GM12878 (cell line): Measurements from ENCODE around the gene SIPA1. TPM values are rescaled to one million over a fixed set of nuclear protein-coding genes. Genes with fewer than 3 reads are reported as not detected.

ENCODE experiments used
- ATAC-seq: fragments of 200-7000 bp; cut with Tn5 transposase; 3 replicates; pipeline ENCODE4 v1.9.1; 2020; ENCODE audit warnings: mild to moderate bottlenecking, moderate library complexity
- BruUV-seq: library from RNA; stranded (reverse); fragments of 400-500 nt; replicated peaks from 2 replicates; lab custom pipeline; 2021; lab: Mats Ljungman, UMichigan
- CTCF ChIA-PET: fragments of 300-600 bp; sonication (Branson Sonifier 250); formaldehyde crosslinking; extraction: SDS; loops from one replicate; lab custom pipeline; 2021; ENCODE audit warnings: inconsistent platforms; lab: Yijun Ruan, JAX
- POLR2A ChIA-PET: fragments of 350-600 bp; formaldehyde crosslinking; extraction: SDS; loops from one replicate; lab custom pipeline; 2021; ENCODE audit warnings: inconsistent platforms; lab: Charles Lee
- RAD21 ChIA-PET: fragments of 300-600 bp; sonication (Branson Sonifier 250); formaldehyde crosslinking; loops from one replicate; lab custom pipeline; 2023; ENCODE audit warnings: antibody characterized with exemption; ENCODE audit not compliant: unreplicated experiment; lab: Charles Lee
- SMC1A ChIA-PET: fragments of 300-600 bp; sonication (Branson Sonifier 250); formaldehyde crosslinking; loops from one replicate; lab custom pipeline; 2023; ENCODE audit not compliant: unreplicated experiment, uncharacterized antibody; lab: Charles Lee
- DNase-seq: peaks from one replicate; pipeline ENCODE4 v3.0.0-alpha.2; 2011; ENCODE audit warnings: low read depth, low spot score
- FAIRE-seq: peaks from 3 replicates; lab custom pipeline; 2011; peaks lifted over from hg19 to GRCh38; lab: Jason Lieb, UNC
- H2AFZ ChIP-seq: 2 replicates; pipeline ENCODE4 v1.6.0; 2011; ENCODE audit warnings: low read depth, low read length, control low read depth; ENCODE audit not compliant: control insufficient read depth
- H3K27ac ChIP-seq: 2 replicates; pipeline ENCODE4 v1.5.1; 2011; ENCODE audit warnings: control low read depth; ENCODE audit not compliant: control insufficient read depth, insufficient read depth
- H3K27me3 ChIP-seq, 2 experiments: replicated peaks in 1 of 2; 2 replicates each; pipeline versions ENCODE4 v1.6.0 to v1.6.1; 2011; ENCODE audit warnings: low read length in 1 of 2; ENCODE audit not compliant: control insufficient read depth in 2 of 2, insufficient read depth in 2 of 2
- H3K36me3 ChIP-seq, 2 experiments: 2 replicates each; pipeline ENCODE4 v1.5.1; 2011; ENCODE audit warnings: low read length in 1 of 2; ENCODE audit not compliant: control insufficient read depth in 2 of 2, insufficient read depth in 2 of 2
- H3K4me1 ChIP-seq: 2 replicates; pipeline ENCODE4 v1.6.1; 2011; ENCODE audit warnings: mild to moderate bottlenecking, low read length, moderate library complexity, mixed read lengths; ENCODE audit not compliant: control insufficient read depth, insufficient read depth
- H3K4me2 ChIP-seq: 2 replicates; pipeline ENCODE4 v1.6.0; 2011; ENCODE audit warnings: control low read depth; ENCODE audit not compliant: control insufficient read depth, insufficient read depth
- H3K4me3 ChIP-seq: fragments of 200-600 bp; sonication (generic); 2 replicates; pipeline ENCODE4 v1.5.1; 2016
- H3K79me2 ChIP-seq: 2 replicates; pipeline ENCODE4 v1.6.0; 2011; ENCODE audit warnings: low read length; ENCODE audit not compliant: control insufficient read depth, insufficient read depth
- H3K9ac ChIP-seq: 2 replicates; pipeline ENCODE4 v1.8.0; 2011; ENCODE audit warnings: low read length, control low read depth, mixed read lengths; ENCODE audit not compliant: control insufficient read depth, insufficient read depth
- H3K9me3 ChIP-seq: replicated peaks from 3 replicates; pipeline ENCODE4 v1.5.1; 2011; ENCODE audit warnings: mild to moderate bottlenecking, low read length; ENCODE audit not compliant: control insufficient read depth, insufficient read depth
- H4K20me1 ChIP-seq: 2 replicates; pipeline ENCODE4 v1.6.0; 2011; ENCODE audit not compliant: control insufficient read depth, insufficient read depth
- EGR1 ChIP-seq, 2 experiments: IDR thresholded peaks; 1 replicate in 1 of 2; 2 replicates in 1 of 2; pipeline ENCODE4 v1.6.1; 2011 to 2012; ENCODE audit warnings: low read depth in 2 of 2, low read length in 2 of 2, borderline replicate concordance in 1 of 2, mild to moderate bottlenecking in 1 of 2, moderate library complexity in 1 of 2
- GABPA ChIP-seq: IDR thresholded peaks from 2 replicates; pipeline ENCODE4 v1.6.1; 2014; ENCODE audit warnings: antibody characterized with exemption, low read depth, mild to moderate bottlenecking, inconsistent platforms
- KAT2A ChIP-seq: conservative IDR thresholded peaks from 2 replicates; pipeline ENCODE4 v1.6.1; 2011; ENCODE audit warnings: low read depth, low read length; ENCODE audit not compliant: control insufficient read depth
- POLR2AphosphoS5 ChIP-seq: IDR thresholded peaks from 2 replicates; pipeline ENCODE4 v1.6.1; 2011; ENCODE audit warnings: mild to moderate bottlenecking, low read length, inconsistent platforms
- POU2F2 ChIP-seq: IDR thresholded peaks from 3 replicates; pipeline ENCODE4 v1.6.1; 2011; ENCODE audit warnings: low read depth, mild to moderate bottlenecking, low read length, borderline replicate concordance
- RCOR1 ChIP-seq: conservative IDR thresholded peaks from 2 replicates; pipeline ENCODE4 v1.6.1; 2012; ENCODE audit warnings: low read depth, low read length, improper control_type of control experiment
- SMARCA5 ChIP-seq: fragments of 450-650 bp; IDR thresholded peaks from 2 replicates; pipeline ENCODE4 v1.6.1; 2017; ENCODE audit warnings: mild to moderate bottlenecking
- WGBS: methylation state at CpG from one replicate; pipeline ENCODE4 v1.1.6; 2016; ENCODE audit warnings: low lambda C conversion rate; ENCODE audit not compliant: insufficient replicate concordance, insufficient coverage; ENCODE audit errors: missing lambda C conversion rate; 5-methylcytosine and 5-hydroxymethylcytosine counted together
- in situ Hi-C: fragments of 300-500 bp; cut with MboI; formaldehyde crosslinking; loops from 9 replicates; pipeline ENCODE4 v1.14.3; 2018; ENCODE audit warnings: mixed read lengths
- intact Hi-C: fragments of 100-400 bp; cut with micrococcal nuclease; formaldehyde crosslinking; loops from one replicate; pipeline ENCODE4 v1.14.2; 2022; ENCODE audit not compliant: unreplicated experiment
- polyA plus RNA-seq, 11 experiments: library from polyadenylated mRNA; depleted of rRNA in 4 of 11; unstranded in 6 of 11; stranded (reverse) in 5 of 11; fragments of >200 nt; fragmentation: Nextera tagmentation in 4 of 11; fragmentation: Illumina TruSeq in 1 of 11; extraction: Ambion mirVana in 4 of 11; extraction: Trizol in 1 of 11; gene quantifications; 1 replicate in 1 of 11; 2 replicates in 10 of 11; pipeline versions ENCODE4 v1.2.1 to v1.2.3, GENCODE V29; 2011 to 2016; ENCODE audit warnings: inconsistent platforms in 2 of 11, missing spikeins in 2 of 11, low read depth in 1 of 11
- total RNA-seq, 4 experiments: library from RNA; depleted of rRNA in 3 of 4; stranded (reverse); fragments of >200 nt in 3 of 4; fragmentation: Illumina TruSeq in 1 of 4; extraction: Trizol in 1 of 4; gene quantifications; 2 replicates each; pipeline versions ENCODE4 v1.2.1 to v1.2.3, GENCODE V29; 2013 to 2021

Gene SIPA1
- total and polyA plus RNA-seq, 10 of the 15 experiments (the other 5 are each of a cell fraction or from before 2014, with no cell fraction given) = 1.0 to 139 (median 33.4) TPM

DNA sequence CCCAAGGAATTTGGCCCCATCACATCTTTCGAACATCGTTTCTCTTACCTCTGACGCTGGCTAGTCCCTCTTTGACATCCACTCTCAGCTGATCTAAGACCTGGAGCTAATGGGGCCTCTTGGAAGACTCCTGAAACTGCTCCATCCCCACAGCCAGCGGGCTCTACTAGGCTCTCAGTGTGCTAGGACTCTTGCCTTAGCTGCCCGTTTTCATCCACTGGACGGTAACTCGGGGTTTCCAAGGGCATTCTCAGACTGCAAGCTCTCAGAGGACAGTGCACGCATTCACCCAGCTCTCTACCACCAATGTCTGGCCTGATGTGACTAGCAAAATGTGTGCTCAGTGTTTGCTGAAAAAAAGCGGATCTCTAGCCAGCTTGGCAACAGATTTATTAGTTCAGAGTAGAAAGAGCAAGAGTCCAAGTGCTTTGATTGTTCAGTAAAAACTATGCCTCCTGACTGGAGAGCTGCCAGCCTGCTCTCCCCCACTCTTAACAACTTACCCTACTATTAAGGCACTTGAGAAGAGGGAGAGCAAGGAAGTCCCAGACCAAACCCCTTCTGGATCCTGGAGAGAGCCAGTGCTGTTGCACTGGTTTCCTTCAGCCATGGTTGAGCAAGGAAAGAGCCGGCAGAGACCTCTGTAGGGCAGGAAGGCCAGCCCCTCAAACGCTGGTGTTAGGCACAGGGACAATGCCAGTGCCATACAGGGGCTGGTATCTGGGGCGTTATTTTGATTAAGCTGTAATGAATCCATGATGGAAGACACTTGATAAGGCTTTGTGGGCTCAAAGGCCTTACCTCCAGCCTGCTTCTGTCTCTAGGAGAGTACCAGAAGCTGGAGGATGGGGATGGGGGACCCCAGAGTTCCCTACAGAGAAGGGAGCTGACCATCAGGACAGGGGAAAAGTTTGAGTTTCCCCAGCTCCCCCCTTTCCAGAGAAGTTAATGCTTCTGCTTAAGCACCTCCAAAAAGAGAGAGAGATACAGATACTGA, 15.6 kb downstream of the SIPA1 start:
- in situ Hi-C loops (no loop called here), intact Hi-C loops (loop anchor here (2.0 kb wide), 1 partner anchor 15 kb away; the partner anchor contains the start of gene SIPA1)
- RAD21 ChIA-PET = interaction anchor here (1.2 to 3.0 kb wide), 7 partner anchors 10 to 41 kb away, joined by 3 to 23 read pairs (median 9); partner anchors contain the start of genes PCNX3, RELA and SIPA1
- Histone ChIP-seq H3K4me1 (peaks cover 16% of the 10 kb centered on the region), H2AFZ (no peak overlapping the region; the same call in 1 of the 2 replicates), H3K4me3 (peak overlapping the region; percentile 18; the same call in 1 of the 2 replicates), H4K20me1 (no peaks in the 10 kb centered on the region; the same call in none of the 2 replicates), H3K9me3 (no peaks in the 10 kb centered on the region), H3K27me3 (no peaks in the 10 kb centered on the region), H3K9ac (peak overlapping the region; percentile 84), H3K36me3 (peaks cover 45 to 48% of the 10 kb centered on the region in 2 experiments), H3K4me2 (peak overlapping the region; percentile 96), H3K79me2 (peaks cover 2% of the 10 kb centered on the region), H3K27ac (peak overlapping the region; percentile 90)
- SMC1A ChIA-PET = interaction anchor here (0.8 to 4.0 kb wide), 10 partner anchors 8 to 237 kb away, joined by 3 to 33 read pairs (median 4); partner anchors contain the start of genes CCDC85B, PCNX3, RELA and SIPA1
- FAIRE-seq (peak; percentile 57), ATAC-seq (no peak), DNase-seq (no peak)
- CTCF ChIA-PET = interaction anchor here (1.0 to 3.5 kb wide), 12 partner anchors 9 to 111 kb away, joined by 3 to 18 read pairs (median 4); partner anchors contain the start of genes PCNX3 and RELA
- POLR2A ChIA-PET = interaction anchor here (0.6 to 7.9 kb wide), 8 partner anchors 8 to 235 kb away, joined by 3 to 100 read pairs (median 4); partner anchors contain the start of genes FIBP, PCNX3, RELA and SIPA1
- WGBS = 38% methylated on average over 12 of the region's 12 CpGs
- BruUV-seq = no TSS peak
- TF ChIP-seq EGR1 (IDR thresholded peaks at IDR 0.05; ENCODE audit: borderline replicate concordance in 1 of 2, low read depth in 2 of 2, low read length in 2 of 2) (0 out of 3 replicates have a peak, but pooled peaks of 1 of the 2 experiments have one; percentile 0), KAT2A (no peak), POLR2AphosphoS5 (0 out of 2 replicates have a peak, but pooled peaks have one; percentile 8), SMARCA5 (0 out of 2 replicates have a peak, but pooled peaks have one; percentile 10), RCOR1 (no peak), GABPA (no peak), POU2F2 (peak; percentile 4; the same call in 1 of the 3 replicates)
